RWPE2 (cell line): Measurements from ENCODE around the gene GRM8.

Source experiments
- ATAC-seq: fragments of 200-7000 bp; cut with Tn5 transposase; 3 replicates; pipeline ENCODE4 v1.9.1; 2021; ENCODE audit warnings: low read depth
- DNase-seq: peaks from one replicate; pipeline ENCODE4 v3.0.0-alpha.2; 2020; ENCODE audit warnings: low spot score
- H3K27ac ChIP-seq: fragments of 450-650 bp; 2 replicates; pipeline ENCODE4 v1.5.1; 2017; ENCODE audit warnings: mild to moderate bottlenecking; ENCODE audit not compliant: poor library complexity, severe bottlenecking
- H3K27me3 ChIP-seq: fragments of 250-450 bp; sonication (Bioruptor Pico); 2 replicates; pipeline ENCODE4 v1.5.1; 2021; ENCODE audit warnings: mild to moderate bottlenecking, moderate library complexity; ENCODE audit not compliant: insufficient read depth, poor library complexity, severe bottlenecking
- H3K36me3 ChIP-seq: fragments of 250-450 bp; sonication (Bioruptor Pico); 2 replicates; pipeline ENCODE4 v1.5.1; 2020; ENCODE audit warnings: low read depth, mild to moderate bottlenecking, moderate library complexity
- H3K4me1 ChIP-seq: fragments of 250-450 bp; sonication (Bioruptor Pico); 2 replicates; pipeline ENCODE4 v1.5.1; 2021; ENCODE audit warnings: mild to moderate bottlenecking, moderate library complexity; ENCODE audit not compliant: insufficient read depth, poor library complexity, severe bottlenecking
- H3K4me3 ChIP-seq: fragments of 250-450 bp; sonication (Bioruptor Pico); 2 replicates; pipeline ENCODE4 v1.5.1; 2021; ENCODE audit warnings: mild to moderate bottlenecking, moderate library complexity; ENCODE audit not compliant: severe bottlenecking
- H3K9me3 ChIP-seq: fragments of 250-450 bp; sonication (Bioruptor Pico); 2 replicates; pipeline ENCODE4 v1.5.1; 2021; ENCODE audit warnings: mild to moderate bottlenecking, moderate library complexity; ENCODE audit not compliant: severe bottlenecking
- TF ChIP-seq, protein P1 (sequence below): fragments of 450-650 bp; IDR thresholded peaks from one replicate; pipeline ENCODE4 v1.5.1; 2017; ENCODE audit warnings: mild to moderate bottlenecking, moderate library complexity; ENCODE audit not compliant: poor library complexity, severe bottlenecking

GRM8 gene

DNA sequence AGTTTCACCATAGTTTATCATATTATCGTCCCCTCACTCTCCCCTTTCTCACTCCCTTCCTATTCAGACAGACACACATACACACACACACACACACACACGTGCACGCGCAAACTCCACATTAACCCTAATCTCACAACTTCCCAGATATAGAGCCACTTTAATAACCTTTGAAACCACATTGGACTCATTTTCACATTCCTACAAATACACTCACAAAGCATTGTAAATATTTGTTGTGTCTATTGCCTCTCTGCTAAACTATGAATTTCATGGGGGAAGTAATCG is 433.6 kb downstream of the GRM8 start:
- no peak for ATAC-seq
- Histone ChIP-seq H3K27ac (no peak overlapping the region), H3K4me3 (no peak overlapping the region), H3K27me3 (peaks cover 10% of the 10 kb centered on the region), H3K36me3 (no peaks in the 10 kb centered on the region), H3K9me3 (no peaks in the 10 kb centered on the region), H3K4me1 (no peaks in the 10 kb centered on the region)
- no peak for DNase-seq
- TF ChIP-seq, protein P1, sequence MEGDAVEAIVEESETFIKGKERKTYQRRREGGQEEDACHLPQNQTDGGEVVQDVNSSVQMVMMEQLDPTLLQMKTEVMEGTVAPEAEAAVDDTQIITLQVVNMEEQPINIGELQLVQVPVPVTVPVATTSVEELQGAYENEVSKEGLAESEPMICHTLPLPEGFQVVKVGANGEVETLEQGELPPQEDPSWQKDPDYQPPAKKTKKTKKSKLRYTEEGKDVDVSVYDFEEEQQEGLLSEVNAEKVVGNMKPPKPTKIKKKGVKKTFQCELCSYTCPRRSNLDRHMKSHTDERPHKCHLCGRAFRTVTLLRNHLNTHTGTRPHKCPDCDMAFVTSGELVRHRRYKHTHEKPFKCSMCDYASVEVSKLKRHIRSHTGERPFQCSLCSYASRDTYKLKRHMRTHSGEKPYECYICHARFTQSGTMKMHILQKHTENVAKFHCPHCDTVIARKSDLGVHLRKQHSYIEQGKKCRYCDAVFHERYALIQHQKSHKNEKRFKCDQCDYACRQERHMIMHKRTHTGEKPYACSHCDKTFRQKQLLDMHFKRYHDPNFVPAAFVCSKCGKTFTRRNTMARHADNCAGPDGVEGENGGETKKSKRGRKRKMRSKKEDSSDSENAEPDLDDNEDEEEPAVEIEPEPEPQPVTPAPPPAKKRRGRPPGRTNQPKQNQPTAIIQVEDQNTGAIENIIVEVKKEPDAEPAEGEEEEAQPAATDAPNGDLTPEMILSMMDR, result no peak

DNA sequence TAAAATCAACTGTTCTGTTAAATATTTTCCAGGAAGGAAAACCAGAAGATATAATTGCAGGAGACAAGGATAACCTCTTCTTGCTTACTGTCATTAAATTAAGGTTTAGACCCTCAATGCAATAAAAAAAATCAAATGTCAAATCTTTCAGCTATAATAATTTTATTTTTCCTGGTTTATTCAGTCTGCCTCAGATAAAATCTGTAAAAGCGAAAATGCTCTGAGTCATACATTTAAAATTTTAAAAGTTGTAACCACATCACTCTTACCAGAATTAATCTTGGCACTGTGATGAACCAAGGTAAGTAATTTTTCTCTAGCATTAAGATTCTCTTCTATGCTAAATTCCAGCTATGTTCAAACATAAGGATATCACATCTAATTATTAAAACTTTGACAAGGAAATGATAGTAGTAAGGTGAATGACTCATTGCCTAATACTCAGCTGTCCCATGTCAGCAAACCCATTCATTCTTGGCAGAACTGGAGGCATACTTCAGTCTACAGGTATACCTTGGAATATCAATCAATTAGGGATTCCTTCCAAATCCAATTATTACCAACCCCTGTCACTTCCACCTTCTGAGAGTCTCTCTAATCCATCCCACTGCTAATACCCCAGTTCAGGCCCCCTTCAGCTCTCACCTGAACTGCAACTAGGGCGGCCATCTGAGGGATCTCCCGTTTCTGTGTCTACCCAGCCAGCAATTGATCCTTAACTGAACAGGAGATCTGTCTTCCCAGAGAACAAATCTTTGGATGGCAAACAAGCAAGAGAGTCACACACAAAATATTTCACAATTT is 434.1 kb downstream of the GRM8 start:
- H3K27ac ChIP-seq, result no peak overlapping the region
- no peaks in the 10 kb centered on the region for H3K4me1 ChIP-seq
- no peaks in the 10 kb centered on the region for H3K36me3 ChIP-seq
- TF ChIP-seq, protein P1, result no peak
- no peak for ATAC-seq
- no peak overlapping the region for H3K4me3 ChIP-seq
- no peak for DNase-seq
- no peaks in the 10 kb centered on the region for H3K9me3 ChIP-seq
- peaks cover 10% of the 10 kb centered on the region for H3K27me3 ChIP-seq

DNA sequence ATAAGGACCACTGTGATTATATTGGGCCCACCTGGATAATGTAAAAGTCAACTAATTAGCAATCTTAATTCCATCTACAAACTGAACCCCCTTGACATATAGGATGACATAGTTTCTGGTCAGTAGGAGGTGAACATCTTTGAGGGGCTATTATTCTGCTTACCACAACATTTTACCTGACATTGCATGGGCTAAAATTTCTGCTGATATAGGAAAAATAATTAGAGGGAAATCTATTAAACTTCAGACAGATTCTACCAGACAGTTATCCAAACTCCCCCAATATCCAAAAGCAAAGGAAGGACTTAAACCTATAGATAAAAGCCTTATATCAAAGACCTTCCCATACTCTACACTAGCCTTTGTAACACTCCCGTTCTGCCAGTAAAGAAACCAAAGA is 443.6 kb downstream of the GRM8 start:
- no peak for DNase-seq
- Histone ChIP-seq H3K4me3 (no peak overlapping the region), H3K36me3 (no peaks in the 10 kb centered on the region), H3K27me3 (no peaks in the 10 kb centered on the region), H3K4me1 (no peaks in the 10 kb centered on the region), H3K9me3 (no peaks in the 10 kb centered on the region), H3K27ac (no peak overlapping the region)
- no peak for ATAC-seq
- TF ChIP-seq, protein P1, result no peak

DNA sequence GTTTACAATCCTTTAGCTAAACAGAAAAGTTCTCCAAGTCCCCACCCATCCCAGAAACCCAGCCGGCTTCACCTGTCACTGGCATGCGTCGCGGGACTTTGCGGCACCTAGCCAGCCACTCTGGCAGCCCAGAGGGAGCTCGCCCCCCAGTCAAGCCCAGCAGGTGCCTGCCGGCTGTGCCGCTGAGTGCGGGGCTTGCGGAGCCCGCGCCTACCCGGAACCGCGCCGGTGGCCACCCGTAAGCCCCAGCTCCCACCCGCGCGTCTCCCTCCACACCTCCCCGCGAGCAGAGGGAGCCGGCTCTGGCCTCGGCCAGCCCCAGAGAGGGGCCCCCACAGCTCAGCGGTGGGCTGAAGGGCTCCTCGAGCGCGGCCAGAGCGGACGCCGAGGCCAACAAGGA is 446.1 kb downstream of the GRM8 start:
- no peaks in the 10 kb centered on the region for H3K27me3 ChIP-seq
- H3K9me3 ChIP-seq, result no peaks in the 10 kb centered on the region

DNA sequence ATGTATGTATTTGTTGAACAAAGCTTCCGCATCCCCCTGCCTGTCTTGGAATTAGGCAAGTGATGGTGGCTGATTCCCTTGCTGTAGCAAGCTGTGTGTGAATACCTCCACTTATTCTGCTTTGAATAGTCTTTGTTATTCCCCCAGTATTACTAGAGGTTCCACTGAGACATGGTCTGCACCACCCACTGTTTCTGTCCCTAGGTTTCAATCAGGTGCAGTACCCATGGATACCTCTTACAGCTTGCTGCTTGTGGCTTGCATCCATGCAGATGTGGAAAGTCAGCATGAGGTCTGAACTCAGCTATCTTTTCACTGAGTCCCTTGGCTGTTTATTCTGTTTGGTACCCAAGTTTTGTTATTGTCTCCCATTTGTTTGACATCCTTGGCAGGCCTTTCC is 447.4 kb downstream of the GRM8 start:
- TF ChIP-seq, protein P1, result no peak
- DNase-seq (no peak), ATAC-seq (no peak)
- no peaks in the 10 kb centered on the region for H3K9me3 ChIP-seq
- no peaks in the 10 kb centered on the region for H3K36me3 ChIP-seq
- no peak overlapping the region for H3K4me3 ChIP-seq
- no peak overlapping the region for H3K27ac ChIP-seq
- H3K4me1 ChIP-seq, result no peaks in the 10 kb centered on the region
- no peaks in the 10 kb centered on the region for H3K27me3 ChIP-seq

More for the DNA sequence above, 446.1 kb downstream of the GRM8 start:
- no peak for DNase-seq
- no peak for ATAC-seq
- TF ChIP-seq, protein P1, result no peak
- H3K4me1 ChIP-seq, result no peaks in the 10 kb centered on the region
- no peak overlapping the region for H3K27ac ChIP-seq
- H3K36me3 ChIP-seq, result no peaks in the 10 kb centered on the region
- no peak overlapping the region for H3K4me3 ChIP-seq
